Hematopoietic multipotent progenitor cell (in vitro differentiated cells): Measurements from ENCODE around the gene RTBDN. TPM values are rescaled to one million over a fixed set of nuclear protein-coding genes. Genes with fewer than 3 reads are reported as not detected.

Experiments
- DNase-seq, 3 donors: peaks; one replicate each; pipeline ENCODE4 v3.0.0-alpha.2; 2011 to 2015; ENCODE audit warnings: low read depth in 2 of 3, low spot score in 2 of 3
- total RNA-seq: library from RNA; depleted of rRNA; stranded (reverse); fragments of >200 nt; gene quantifications from one replicate; pipeline ENCODE4 v1.2.3, GENCODE V29; 2012

The RTBDN gene
- total RNA-seq: not detected

DNA sequence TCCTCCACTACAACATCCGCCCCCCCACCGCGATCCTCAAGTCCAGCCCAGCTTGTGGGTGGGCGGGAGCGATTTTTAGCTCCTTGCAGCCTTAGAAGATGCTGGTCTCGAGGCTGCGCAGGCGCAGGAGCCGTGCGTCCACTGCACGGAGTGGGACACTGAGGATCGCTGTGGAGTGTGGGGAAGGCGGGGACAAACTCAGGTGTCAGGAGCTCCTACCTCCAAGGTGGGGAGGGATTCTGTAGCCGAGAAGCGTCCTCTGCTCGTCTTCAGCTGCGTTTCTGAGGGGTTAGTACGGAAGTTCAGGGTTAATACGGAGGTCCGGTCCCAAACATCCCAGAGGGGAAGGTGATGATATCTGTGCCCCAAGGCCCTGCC, at the start of gene RTBDN:
RTBDN (minus strand) TSS at position 14 of the 378 bp plus-strand sequence. CDS start 4,600 bp downstream, outside the sequence.
- DNase-seq: no peak

DNA sequence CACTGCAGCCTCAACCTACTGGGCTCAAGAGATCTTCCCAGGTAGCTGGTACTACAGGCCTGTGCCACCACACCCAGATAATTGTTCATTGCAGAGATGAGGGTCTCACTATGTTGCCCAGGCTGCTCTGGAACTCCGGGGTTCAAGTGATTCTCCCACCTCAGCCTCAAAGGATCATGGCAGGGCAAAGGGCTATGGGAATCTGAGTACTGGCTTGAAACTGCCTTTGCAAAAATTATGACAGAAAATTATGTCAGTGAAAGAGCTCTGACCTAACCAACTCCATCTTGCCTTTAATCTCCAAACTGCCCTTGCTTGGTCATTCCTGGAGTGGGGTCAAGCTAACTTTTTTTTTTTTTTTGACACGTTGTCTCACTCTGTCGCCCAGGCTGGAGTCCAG, 48.2 kb upstream of the RTBDN start:
- no peak for DNase-seq

DNA sequence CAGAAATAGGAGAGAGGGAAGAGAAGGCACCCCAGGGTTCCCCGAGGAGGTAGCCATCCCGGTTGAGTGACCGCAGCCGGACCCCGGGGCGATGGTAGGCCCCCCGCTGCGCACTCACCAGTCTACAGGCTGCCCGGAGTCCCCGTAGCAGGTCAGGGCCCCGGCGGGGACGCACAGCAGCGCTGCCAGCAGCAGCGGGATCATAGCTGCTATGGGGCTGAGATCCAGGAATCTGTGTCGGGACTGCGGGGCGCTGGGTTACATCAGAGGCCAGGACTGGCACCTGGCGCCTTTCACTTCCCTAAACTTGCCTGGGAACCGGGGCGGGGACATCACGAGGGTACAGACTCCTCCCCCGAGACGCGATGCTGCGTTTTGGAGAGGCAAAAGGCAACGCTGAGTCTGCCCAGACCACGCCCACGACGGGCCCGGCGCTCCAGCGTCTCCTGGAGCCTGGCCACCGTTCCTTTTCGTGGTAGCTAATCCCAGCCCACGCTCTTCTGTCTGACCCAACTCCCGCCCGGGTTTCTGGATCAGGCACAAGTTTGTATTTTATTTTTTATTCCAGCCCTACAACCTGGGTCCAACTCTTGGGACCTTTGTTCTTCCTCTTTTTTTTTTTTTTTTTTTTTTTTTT, 46.9 kb upstream of the RTBDN start, which contains the start of gene DNASE2:
DNASE2 (minus strand) TSS at position 278 of the 637 bp plus-strand sequence; CDS start at position 204, 74 bp downstream.
- peak; percentile 58 to 97 (median 95) for DNase-seq

DNA sequence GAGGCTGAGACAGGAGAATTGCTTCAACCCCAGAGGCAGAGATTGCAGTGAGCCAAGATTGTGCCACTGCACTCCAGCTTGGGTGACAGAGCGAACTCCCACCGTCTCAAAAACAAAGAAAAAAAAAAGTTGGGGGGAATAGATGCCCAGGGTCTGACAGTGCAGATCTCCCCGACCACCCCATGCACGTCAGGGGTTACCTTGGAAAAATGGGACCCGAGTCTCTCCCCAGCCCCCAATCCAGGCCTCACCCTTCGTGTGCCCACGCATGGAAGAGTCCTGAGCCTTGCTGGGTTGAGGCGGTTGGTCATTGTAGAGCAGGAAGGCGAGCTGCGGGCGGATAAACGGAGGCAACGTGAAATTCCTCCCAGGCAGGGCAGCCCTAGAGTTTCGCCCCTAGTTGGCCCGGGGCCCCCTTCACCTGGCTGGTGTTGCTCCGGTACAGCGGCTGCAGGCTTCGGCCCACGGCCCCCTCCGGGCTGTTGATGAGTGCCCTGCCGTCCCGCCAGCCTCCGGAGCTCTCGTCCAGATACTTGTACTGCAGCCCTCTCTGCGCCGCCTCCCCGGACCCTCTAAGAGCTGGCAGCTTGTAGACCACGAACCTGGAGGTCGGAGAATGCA, 46.3 kb upstream of the RTBDN start:
- peak in 1 of 3 donors; percentile 17 for DNase-seq

DNA sequence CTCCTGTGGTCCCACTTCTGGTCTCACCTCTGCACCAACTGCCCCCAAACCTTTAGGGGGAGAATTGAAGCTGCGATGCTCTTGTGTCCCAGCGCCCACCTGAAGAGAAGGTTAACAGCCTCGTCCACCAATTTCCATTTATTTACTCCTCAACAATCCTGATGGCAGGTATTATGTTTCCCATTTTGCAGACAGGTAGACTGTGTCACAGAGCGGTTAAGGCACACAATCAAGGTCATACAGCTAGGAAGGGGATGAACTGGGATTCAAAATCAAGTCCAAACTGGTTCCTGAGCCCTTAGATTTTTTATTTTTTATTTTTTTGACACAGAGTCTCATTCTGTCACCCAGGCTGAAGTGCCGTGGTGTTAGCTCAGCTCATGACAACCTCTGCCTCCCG, 40.7 kb upstream of the RTBDN start:
- no peak for DNase-seq

DNA sequence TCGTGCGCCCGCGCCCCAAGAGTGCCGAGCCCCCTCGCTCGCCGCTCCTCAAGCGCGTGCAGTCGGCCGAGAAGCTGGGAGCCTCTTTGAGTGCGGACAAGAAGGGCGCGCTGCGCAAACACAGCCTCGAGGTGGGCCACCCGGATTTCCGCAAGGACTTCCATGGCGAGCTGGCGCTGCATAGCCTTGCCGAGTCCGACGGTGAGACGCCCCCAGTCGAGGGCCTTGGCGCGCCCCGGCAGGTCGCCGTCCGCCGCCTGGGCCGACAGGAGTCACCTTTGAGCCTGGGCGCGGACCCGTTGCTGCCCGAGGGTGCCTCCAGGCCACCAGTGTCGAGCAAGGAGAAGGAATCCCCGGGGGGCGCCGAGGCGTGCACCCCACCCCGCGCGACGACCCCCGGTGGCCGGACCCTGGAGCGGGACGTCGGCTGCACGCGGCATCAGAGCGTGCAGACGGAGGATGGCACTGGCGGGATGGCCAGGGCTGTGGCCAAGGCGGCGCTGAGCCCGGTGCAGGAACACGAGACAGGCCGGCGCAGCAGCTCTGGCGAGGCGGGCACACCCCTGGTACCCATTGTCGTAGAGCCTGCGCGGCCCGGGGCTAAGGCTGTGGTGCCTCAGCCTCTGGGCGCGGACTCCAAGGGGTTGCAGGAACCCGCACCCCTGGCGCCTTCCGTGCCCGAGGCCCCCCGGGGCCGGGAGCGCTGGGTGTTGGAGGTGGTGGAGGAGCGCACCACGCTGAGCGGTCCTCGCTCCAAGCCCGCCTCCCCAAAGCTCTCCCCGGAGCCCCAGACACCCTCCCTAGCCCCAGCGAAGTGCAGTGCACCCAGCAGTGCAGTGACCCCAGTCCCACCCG, 39.7 kb upstream of the RTBDN start:
- DNase-seq: no peak

DNA sequence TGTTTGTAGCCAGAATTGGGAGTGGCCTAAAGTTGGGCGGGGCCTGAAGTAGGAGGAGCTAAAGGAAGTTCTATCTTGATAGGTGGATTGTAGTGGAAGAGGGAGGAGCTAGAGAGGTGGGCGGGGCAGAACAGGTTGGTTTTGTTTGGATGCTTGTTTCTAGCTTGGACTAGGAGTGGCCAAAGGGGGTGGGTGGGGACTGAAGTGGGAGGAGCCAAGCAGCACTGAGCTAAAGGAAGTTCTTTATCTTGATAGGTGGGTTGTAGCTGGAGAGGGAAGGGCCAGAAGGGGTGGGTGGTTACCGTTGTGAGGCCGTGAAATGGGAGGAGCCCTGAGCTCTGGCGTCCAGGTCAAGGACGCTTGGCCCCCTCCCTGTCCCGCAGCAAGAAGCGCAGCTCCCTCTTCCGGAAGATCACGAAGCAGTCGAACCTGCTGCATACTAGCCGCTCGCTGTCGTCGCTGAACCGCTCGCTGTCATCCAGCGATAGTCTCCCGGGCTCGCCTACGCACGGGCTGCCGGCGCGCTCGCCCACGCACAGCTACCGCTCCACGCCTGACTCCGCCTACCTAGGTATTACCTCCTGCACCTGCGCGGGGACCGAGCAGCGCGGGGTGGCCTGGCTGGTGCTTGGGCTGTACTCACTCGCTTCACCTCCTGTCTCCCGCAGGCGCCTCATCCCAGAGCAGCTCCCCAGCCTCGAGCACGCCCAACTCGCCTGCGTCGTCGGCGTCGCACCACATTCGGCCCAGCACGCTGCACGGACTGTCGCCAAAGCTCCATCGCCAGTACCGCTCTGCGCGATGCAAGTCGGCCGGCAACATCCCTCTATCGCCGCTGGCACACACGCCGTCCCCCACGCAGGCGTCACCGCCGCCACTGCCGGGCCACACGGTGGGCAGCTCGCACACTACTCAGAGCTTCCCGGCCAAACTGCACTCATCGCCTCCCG, 38.8 kb upstream of the RTBDN start:
- DNase-seq: peak in 2 of 3 donors; percentile 81

DNA sequence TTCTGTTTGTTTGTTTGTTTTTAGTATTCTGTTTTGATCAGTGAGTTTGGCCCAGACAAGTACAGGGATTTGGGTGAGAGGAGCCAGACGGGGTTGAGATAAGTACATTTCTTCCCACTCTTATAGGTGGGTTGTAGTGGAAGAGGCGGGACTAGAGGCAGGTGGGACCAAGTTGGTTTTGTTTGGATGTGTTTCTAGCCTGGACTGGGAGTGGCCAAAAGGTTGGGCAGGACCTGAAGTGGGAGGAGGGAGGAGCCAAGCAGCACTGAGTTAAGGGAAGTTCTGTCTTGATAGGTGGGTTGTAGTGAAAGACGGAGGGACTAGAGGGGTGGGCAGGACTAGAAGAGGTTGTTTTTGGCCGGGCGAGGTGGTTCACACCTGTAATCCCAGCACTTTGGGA, 37.9 kb upstream of the RTBDN start:
- DNase-seq: no peak

DNA sequence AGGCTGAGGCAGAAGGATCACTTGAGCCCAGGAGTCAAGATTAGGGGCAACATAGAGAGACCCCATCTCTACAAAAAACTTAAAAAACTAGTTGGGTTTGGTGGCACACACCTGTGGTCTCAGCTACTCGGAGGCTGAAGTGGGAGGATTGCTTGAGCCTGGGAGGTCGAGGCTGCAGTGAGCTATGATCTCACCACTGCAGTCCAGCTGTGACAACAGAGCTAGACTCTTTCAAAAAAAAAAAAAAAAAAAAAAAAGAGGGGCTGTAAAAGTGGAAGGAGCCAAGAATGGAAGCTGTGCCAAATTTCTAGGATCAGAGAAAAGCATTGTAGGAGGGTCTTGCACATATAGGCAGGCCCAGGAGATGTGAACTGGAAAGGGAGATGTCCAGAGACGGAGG, 37.3 kb upstream of the RTBDN start:
- no peak for DNase-seq

DNA sequence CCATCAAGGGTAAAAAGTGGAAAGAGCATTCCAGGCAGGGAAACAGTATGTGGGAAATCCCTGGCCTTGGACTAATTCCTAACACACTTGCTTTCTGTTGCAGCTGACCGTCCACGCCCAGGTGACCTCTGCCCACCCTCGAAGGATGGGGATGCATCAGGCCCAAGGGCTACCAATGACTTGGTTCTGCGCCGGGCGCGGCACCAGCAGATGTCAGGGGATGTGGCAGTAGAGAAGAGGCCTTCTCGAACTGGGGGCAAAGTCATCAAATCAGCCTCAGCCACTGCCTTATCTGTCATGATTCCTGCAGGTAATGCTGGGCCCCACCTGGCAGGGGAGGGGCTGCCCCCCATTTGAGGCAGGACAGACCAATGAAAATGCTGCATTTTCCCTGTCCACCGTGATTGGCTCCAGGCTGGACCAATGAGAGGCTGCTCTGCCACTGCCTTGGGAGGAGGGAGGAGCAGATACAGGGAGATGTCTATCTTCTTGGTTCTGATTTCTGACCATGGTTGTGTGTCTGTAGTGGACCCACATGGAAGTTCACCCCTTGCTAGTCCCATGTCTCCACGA, 34.2 kb upstream of the RTBDN start:
- DNase-seq: peak in 1 of 3 donors; percentile 29

DNA sequence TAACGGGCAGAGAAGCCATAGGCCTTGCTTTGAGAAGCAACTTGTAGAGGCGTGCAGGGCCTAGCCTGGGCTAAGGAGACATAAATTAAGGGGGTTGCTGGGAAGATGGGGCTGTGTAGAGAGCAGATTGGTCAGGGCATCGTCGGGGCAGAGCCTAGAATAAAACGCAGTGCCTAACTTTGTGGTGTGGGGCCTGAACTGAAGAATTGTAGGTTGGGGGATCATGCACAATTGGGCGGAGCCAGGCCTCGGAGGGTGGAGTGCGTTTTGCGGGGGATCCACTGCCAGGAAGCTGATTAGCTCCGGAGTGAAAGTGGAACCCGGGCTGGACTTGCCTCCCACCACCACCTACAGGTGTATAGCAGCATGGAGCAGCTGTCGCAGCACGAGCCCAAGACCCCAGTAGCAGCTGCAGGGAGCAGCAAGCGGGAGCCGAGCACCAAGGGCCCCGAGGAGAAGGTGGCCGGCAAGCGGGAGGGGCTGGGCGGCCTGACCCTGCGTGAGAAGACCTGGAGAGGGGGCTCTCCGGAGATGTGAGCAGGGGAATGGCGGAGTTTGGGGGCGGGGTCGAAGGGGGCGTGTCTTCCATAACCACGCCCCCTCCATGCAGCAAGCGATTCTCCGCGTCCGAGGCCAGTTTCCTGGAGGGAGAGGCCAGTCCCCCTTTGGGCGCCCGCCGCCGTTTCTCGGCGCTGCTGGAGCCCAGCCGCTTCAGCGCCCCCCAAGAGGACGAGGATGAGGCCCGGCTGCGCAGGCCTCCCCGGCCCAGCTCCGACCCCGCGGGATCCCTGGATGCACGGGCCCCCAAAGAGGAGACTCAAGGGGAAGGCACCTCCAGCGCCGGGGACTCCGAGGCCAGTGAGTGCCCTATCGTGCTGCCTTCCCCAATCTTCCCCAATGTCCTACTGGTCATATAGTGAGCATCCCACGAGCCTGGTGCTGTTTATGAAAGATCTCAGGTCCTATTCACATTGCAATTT, 33.0 kb upstream of the RTBDN start:
- DNase-seq: peak; percentile 42 to 88 (median 88)

DNA sequence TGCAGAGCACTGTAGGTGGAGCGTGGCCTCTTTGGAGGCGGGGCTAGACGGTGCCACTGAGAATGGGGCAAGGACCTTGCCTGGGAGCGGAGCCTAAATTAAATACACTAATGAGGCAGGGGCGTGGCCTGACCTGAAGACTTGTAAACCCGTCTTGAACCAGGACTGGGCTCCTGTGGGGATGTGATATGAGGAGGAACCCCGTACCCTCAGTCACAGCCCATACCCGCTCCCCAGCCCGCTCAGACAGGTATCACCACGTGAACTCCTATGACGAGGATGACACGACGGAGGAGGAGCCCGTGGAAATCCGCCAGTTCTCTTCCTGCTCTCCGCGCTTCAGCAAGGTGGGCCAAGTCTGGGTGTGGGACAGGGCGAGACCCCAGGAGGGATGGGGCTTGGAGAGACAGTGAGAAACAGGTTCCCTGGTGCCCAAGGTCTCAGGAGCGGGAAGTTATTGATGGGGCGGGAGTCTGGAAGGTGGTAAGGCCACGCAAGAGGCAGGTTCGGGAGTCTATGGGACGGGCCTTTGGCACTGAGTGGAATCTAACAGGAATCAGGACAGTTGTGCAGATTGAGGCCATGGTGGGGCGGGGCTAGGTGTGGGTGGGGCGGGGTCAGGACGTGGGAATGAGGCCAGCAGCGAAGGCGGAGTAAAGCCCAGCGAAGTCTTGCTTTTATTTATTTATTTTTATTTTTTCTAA, 32.2 kb upstream of the RTBDN start:
- DNase-seq: no peak

DNA sequence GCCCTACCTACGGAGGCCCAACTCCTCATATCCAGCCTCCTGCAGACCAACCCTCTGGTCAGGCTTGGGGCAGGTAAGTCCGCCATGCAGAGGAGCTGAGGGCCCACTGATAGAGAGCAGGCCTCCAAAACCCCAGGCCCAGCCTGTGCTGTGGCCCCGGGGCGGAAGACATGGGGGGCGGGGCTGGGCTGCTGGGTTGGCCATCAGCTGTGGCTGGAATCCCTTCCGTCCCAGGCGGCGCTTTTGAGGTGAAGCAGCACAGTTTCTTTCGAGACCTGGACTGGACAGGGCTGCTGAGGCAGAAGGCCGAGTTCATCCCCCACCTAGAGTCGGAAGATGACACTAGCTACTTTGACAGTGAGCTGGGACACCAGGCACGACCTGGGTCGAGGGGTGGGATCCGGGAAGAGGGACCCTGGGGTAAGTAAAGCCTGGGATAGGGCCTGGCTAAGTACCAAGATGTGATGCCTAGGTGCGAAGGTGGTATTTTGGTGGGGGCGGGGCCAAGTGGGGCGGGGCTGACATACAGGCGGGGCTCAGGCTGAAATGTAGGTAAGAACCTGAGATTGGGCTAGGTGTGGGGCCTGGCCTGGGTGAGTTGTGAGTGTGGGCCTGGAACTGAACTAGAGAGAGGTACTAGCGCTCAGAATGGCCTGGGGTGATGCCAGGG, 31.5 kb upstream of the RTBDN start:
- no peak for DNase-seq

DNA sequence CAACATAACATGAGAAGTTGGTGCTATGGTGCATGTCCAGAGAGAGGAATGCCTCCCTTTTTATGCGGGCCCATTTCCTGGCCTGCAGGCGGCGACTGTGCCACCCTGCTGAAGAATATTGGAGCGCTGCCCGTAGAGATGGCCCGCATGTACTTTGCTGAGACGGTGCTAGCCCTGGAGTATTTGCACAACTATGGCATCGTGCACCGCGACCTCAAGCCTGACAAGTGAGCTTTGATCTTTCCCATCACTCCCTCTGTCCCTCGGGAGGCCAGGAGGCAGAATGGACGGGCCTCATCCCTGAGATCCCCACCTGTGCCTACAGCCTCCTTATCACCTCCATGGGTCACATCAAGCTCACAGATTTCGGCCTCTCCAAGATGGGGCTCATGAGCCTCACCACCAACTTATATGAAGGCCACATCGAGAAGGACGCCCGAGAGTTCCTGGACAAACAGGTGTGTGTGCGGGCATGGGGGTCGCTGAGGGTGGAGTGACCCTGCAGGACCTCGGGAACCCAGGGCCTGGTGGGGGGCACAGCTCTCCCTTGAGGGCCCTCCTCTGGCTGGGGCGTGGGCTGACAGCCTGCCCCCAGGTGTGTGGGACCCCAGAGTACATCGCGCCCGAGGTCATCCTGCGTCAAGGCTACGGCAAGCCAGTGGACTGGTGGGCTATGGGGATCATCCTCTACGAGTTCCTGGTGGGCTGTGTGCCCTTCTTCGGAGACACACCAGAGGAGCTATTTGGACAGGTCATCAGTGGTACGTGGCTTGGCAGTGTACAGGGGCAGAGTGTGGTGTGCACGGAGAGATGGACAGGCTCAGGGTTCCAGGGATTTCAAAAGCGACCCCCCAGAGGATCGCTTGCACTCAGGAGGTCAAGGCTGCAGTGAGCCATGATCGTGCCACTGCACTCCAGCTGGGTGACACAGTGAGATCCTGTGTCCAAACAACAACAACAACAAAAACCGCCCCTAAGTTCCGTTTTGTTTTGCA, 30.6 kb upstream of the RTBDN start:
- no peak for DNase-seq

DNA sequence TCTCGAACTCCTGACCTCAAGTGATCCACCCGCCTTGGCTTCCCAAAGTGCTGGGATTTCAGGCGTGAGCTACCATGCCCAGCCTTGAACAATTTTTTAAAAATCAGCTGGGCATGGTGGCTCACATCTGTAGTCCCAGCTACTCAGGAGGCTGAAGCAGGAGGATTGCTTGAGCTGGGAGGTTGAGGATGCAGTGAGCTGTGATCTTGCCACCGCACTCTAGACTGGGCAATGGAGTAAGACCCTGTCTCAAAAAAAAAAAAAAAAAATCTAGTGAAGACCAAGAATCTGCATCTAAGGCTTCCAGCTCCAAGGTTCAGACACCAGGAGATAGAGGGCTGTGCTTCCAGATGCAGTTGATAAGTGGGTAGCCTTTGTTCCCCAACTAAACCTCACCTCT, 29.8 kb upstream of the RTBDN start:
- no peak for DNase-seq

DNA sequence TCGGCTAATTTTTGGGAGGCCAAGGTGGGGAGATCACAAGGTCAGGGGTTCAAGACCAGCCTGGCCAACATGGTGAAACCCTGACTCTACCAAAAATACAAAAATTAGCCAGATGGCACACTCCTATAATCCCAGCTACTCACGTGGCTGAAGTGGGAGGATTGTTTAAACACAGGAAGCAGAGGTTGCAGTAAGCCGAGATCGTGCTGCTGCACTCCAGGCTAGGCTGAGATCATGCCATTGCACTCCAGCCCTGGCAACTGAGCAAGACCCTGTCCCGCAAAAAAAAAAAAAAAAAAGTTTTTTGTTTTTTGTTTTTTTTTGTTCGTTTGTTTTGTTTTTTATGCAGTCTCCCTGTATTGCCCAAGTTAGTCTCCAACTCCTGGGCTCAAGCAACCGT, 25.2 kb upstream of the RTBDN start:
- no peak for DNase-seq
